Stimulated activated CD8-positive, alpha-beta memory T cell treated with anti-CD3 and anti-CD28 coated beads, Interleukin-15, amount 100 ng/mL, for 48 hours (primary cell): ENCODE results near the gene NDFIP2.
"Not testable (repeated sequence)": the region's sequence is repeated elsewhere in the genome, so short reads cannot be mapped to it uniquely, and the experiment has no call there.

Experiments used
- DNase-seq, 2 donors: peaks; one replicate each; pipeline ENCODE4 v3.0.0-alpha.2; 2020; ENCODE audit warnings: low read depth in 2 of 2

NDFIP2 gene

DNA sequence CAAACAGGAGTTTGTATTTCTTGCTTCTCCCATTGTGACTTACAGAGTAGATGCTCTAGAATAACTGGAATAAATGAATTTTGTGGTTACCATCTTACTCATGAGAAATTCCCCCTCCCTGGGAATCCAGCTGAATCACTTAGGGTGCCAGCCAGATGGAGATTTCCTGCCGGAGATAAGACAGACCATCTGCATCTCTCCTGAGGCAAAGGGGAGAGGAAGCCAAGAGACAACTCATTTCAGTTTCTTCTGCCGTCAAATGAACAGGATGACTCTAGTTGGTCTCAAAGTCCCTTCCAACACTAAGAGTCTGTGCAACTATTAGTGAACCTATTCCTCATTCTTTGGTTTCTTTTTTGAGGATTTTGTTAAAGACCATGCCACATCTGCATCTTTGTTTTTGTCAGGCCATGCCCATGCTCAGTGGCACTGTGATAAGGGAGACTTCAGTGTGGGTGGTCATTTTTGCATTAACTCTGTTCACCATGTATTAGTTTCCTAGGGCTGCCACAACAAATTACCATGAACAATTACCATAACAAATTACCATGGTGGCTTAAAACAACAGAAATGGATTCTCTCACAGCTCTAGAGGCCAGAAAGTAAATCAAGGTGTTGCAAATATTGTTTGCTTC, 112.8 kb downstream of the NDFIP2 start:
- no peak for DNase-seq

DNA sequence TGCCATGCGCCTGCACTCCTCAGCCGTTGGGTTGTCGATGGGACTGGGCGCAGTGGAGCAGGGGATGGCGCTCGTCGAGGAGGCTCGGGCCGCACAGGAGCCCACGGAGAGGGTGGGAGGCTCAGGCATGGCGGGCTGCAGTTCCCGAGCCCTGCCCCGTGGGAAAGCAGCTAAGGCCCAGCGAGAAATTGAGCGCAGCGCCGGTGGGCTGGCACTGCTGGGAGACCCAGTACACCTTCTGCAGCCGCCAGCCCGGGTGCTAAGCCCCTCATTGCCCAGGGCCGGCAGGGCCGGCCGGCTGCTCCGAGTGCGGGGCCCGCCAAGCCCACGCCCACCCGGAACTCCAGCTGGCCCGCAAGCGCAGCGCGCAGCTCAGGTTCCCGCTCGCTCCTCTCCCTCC, 119.2 kb downstream of the NDFIP2 start:
- not testable (repeated sequence) for DNase-seq

DNA sequence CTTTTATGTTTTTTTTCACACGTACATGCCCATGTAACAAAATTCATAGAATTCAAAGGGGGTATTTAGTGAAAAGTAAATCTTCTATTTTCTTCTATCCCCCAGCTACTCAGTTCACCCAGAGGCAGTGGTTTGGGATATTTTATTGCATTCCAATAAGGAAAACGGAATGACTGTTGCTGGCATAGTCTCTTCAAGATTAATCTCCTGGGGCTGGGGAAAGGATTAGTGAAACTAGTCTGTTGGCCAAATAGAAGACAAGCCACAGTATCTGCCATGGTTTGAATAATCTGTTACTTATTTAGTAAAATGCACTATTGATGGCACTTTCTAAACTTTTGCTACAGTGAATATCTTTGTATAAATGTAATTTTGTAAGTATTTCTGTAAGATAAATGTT, 122.0 kb downstream of the NDFIP2 start:
- DNase-seq, result no peak

DNA sequence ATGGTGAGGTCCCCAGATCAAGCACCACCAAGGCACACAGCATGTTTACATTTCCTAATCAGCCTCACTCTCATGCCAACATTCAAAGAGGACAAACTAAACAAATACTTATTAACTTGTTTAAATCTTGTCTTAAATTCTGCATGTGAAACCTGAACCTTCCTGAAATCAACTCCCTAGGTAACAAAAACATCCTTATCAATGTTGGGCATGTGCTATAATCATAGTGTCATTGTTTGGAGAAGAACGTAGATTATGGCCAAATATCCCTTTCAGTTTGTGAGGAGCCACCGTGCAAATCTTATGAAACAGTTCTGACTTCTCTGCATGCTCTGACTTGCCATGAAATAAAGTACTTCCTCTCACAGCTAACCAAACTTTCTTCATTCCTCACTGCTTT, 123.8 kb downstream of the NDFIP2 start:
- no peak for DNase-seq
